Memory B cell (primary cell): ENCODE results near the gene TTLL8.

Experiments used
- ATAC-seq: fragments of 150-1000 bp; cut with Tn5 transposase; 2 replicates; pipeline ENCODE4 v1.10.0; 2021; ENCODE audit warnings: low read depth, mild to moderate bottlenecking, moderate library complexity
- DNase-seq, 2 donors: peaks; one replicate each; pipeline ENCODE4 v3.0.0; 2022; ENCODE audit warnings: low spot score in 2 of 2
- H3K27ac Mint-ChIP-seq: one replicate; pipeline ENCODE4 v1.8.0; 2022; ENCODE audit warnings: mild to moderate bottlenecking, moderate library complexity, mixed read lengths
- H3K27me3 Mint-ChIP-seq: one replicate; pipeline ENCODE4 v1.8.0; 2022; ENCODE audit warnings: mixed read lengths
- H3K36me3 Mint-ChIP-seq: one replicate; pipeline ENCODE4 v1.8.0; 2022; ENCODE audit warnings: mild to moderate bottlenecking, mixed read lengths
- H3K4me1 Mint-ChIP-seq: one replicate; pipeline ENCODE4 v1.8.0; 2022; ENCODE audit warnings: mixed read lengths
- H3K4me3 Mint-ChIP-seq: one replicate; pipeline ENCODE4 v1.8.0; 2022; ENCODE audit warnings: mild to moderate bottlenecking, moderate library complexity, mixed read lengths
- H3K9me3 Mint-ChIP-seq: one replicate; pipeline ENCODE4 v1.8.0; 2022; ENCODE audit warnings: mixed read lengths

TTLL8 gene

DNA sequence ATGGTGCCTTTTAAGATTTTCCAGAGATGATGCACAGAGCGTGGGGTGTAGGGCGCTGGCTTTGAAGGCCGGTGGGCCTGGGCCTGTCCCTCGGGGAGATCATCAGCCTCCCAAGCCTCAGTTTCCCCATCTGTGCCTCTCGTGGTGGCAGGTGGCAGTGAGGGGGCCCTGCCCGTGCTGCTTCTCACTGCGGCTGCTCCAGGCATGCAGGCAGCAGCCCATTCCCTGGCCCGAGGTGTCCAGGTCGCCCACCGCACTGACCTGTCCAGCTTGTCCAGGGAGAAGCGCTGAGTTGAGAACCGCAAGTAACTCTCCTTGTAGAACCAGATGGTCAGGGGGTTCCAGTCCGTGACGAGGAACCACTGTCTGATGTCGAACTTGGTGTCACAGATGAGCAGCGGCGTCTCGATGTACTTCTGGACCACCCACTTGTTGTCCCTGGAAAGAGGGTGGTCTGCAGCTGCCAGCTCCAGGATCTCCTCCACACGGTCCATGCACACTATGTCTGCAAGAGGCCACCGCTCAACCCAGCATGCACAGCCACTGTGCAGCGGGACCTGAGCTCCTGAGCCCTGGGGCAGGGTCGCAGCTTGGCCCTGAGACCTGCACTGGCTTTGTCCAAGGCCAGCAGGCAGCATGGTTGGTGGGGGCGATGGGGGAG is 25.0 kb downstream of the TTLL8 start:
- Mint-ChIP-seq H3K4me1 (peaks cover 4% of the 10 kb centered on the region), H3K27me3 (peaks cover 11% of the 10 kb centered on the region), H3K4me3 (no peak overlapping the region), H3K27ac (no peak overlapping the region), H3K36me3 (no peaks in the 10 kb centered on the region), H3K9me3 (no peaks in the 10 kb centered on the region)
- DNase-seq (no peak), ATAC-seq (no peak)

DNA sequence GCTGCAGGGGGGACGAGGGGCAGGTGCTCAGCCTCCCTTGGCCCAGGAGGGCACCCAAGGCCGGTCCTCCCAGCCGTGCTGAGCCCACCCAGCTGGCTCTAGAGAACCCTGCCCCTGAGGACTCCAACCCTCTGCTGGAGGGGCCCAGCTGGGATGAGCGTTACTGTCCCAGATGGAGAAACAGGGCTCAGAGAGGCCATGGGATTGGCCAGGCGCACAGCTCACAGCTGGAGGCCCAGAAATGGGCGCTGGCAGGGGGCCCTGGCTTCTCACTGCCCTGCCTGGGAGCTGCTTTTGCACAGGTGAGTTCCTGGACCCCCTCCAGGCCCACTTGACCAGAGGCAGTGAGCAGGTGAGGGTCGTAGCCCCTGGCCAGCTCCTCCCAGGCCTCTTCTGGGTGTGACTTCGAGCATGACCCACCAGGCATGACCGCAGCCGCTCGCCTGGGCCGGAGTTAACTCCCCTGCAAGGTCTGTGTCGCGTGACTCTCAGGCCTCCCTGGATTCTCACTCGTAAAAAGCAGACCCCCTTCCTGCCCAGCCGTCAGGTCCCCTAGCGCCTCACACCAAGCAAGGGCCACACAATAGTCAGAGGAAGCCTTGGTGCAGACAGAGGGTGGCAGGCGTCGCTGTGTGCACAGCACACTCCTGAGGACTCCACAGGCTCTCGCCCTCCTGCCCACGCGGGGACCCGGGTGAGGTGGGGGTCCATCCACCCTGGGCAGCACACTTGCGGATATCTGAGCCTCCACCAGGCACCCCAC is 25.8 kb downstream of the TTLL8 start:
- peaks cover 11% of the 10 kb centered on the region for H3K27me3 Mint-ChIP-seq

DNA sequence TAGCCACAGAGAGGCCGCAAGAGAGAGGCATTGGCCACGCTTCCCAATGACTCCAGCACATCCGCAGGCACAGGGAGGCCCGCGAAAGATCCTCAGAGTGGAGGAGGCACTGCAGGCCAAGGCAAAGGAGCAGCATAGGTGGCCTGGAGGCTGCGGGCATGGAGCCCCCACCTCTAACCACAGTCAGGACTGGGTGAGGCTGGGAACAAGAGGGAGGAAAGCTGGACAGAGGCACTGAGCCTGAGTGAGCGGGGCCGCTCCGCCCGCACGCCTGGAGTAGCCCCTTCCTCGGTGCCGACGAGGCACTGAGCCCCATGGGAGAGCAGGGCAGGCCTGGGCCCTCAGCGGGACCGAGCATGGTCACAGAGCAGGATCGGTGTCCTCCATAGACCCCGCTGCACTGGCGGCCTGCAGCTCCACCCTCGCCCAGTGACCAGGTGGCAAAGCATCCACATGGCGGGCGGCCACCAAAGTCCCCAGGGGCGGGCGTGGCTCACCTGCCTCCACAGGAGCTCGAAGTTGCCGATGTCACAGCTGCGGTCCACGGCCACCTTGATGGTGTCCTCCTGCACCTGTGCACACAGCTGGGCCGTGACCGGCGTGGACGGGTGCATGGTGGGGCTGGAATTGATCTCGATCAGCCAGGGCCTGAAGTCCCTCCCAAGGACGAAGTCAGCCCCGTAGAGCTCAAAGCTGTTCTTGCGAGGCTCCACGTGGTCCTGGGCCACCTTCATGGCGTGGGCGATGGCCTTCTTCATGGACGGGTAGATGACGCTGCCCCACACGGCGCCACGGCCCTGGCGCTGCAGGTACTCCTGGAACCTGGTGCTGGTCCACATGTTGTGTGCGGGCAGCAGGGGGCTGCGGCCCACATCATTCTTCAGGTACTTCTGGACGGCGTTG is 26.7 kb downstream of the TTLL8 start:
- H3K36me3 Mint-ChIP-seq: no peaks in the 10 kb centered on the region
- H3K4me1 Mint-ChIP-seq: peaks cover 4% of the 10 kb centered on the region
- DNase-seq (no peak), ATAC-seq (no peak)
- no peak overlapping the region for H3K4me3 Mint-ChIP-seq
- H3K27me3 Mint-ChIP-seq: peaks cover 11% of the 10 kb centered on the region
- no peak overlapping the region for H3K27ac Mint-ChIP-seq
- no peaks in the 10 kb centered on the region for H3K9me3 Mint-ChIP-seq

More for the DNA sequence above, 25.8 kb downstream of the TTLL8 start:
- Mint-ChIP-seq H3K36me3 (no peaks in the 10 kb centered on the region), H3K27ac (no peak overlapping the region), H3K4me1 (peaks cover 4% of the 10 kb centered on the region), H3K9me3 (no peaks in the 10 kb centered on the region), H3K4me3 (no peak overlapping the region)
- ATAC-seq (no peak), DNase-seq (no peak)

DNA sequence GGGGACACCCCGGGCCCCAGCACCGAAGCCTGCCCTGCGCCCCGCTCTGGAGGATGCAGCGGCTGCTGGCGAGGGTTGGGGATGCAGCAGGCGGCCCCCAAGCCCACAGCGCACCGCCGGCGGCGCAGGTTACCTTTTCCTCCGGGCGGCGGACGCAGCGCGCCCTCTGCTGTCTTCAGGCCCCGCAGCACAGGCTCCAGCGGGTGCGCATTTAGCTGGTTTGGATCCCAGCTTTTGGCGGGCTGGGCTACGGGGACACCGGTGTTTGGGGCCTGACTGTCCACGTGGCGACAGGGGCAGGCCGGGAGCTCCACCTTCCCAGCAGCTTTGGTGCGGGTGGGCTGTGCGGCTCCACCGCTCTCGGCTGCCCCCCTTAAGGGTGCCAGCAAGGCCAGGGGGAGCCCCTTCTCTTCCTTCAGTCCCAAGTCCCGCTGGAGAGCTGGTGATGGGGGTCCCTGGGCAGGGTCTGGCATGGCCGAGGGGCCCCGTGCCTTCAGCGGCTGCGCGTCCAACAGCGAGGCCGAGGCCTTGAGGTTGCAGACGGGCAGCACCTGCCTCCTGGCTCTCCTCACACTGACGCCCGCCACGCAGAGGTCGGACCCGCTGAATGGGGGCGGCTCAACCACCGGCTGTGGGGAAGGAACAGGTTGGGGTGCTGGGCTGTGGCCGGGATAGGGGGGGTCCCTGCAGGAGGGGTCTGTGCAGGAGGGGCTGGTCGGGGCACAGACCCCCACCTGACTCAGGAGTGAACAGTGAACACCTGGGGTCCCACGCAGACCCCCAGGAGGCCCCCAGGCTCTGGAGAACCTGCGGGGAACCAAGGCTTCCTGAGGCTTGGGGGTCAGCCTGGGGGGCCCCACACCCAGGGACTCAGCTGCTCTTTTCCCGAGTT is 27.6 kb downstream of the TTLL8 start:
- Mint-ChIP-seq H3K4me3 (peak overlapping the region; percentile 39), H3K4me1 (peaks cover 4% of the 10 kb centered on the region), H3K27me3 (peaks cover 13% of the 10 kb centered on the region), H3K9me3 (no peaks in the 10 kb centered on the region), H3K27ac (no peak overlapping the region), H3K36me3 (no peaks in the 10 kb centered on the region)
- DNase-seq: peak; percentile 82 to 86
- ATAC-seq: peak; percentile 95

DNA sequence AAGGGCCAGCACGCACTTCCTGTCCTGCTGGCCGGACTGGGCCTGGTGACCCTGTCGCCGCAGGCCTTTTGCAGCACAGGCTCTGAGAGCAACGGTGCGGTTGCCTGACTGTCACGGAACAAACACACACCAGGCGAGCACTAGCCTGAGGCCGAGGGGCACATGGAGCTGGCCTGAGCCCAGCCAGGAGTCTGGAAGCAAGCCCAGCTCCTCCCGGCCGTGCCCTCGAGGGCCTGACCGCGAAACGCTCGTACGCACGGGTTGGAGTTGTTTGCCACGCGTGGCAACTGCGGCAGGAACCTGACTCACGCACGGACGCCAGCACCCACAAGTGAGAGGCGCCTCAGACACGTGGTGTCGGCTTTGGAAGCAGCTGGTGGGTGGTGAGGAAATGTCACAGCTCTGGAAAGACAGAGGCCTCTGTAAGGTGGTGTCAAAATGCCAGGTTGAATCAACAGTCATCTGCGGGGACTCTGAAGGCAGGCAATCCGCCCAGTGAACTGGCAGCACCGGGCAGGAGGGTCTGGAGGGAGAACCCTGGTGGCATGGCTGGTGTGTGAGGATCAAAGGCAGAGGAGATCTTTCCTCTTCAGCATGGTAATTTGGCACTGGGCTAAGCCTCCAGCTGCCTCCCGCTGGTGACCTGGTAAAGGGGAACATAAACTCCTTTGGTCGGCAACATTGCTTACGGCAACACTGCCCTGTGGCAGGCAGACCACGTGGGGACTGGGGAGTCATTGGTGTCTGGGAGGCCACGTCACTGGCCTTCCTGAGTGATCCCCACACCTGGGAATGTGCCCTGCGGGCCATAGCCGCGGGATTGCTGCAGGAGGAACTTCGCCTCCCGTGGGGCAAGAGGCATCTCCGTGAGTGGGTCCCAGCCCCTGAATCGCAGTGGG is 30.2 kb downstream of the TTLL8 start:
- H3K4me3 Mint-ChIP-seq: no peak overlapping the region
- H3K9me3 Mint-ChIP-seq: peaks cover 4% of the 10 kb centered on the region
- no peak for ATAC-seq
- peaks cover 3% of the 10 kb centered on the region for H3K36me3 Mint-ChIP-seq
- no peak overlapping the region for H3K27ac Mint-ChIP-seq
- DNase-seq: no peak
- H3K4me1 Mint-ChIP-seq: peaks cover 2% of the 10 kb centered on the region
- peaks cover 10% of the 10 kb centered on the region for H3K27me3 Mint-ChIP-seq

DNA sequence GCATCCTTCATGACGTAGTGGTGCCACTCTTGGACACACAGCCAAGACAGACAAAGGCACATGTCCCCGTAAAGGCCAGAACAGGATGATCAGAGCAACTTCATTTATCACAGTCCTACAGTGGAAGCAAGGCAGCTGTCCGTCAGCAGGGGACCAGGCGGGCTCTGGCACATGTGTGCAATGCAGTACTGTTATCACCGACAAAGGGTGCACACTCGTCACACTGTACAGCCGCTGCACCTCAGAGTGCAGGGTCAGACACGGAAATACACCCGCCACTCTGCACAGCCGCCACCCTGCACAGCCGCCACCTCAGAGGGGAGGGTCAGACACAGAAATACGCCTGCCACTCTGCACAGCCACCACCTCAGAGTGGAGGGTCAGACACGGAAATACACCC is 32.1 kb downstream of the TTLL8 start:
- Mint-ChIP-seq H3K4me1 (peaks cover 2% of the 10 kb centered on the region), H3K27me3 (peaks cover 7% of the 10 kb centered on the region), H3K4me3 (no peak overlapping the region), H3K36me3 (peaks cover 3% of the 10 kb centered on the region), H3K9me3 (peaks cover 4% of the 10 kb centered on the region), H3K27ac (no peak overlapping the region)
- DNase-seq (no peak), ATAC-seq (no peak)

DNA sequence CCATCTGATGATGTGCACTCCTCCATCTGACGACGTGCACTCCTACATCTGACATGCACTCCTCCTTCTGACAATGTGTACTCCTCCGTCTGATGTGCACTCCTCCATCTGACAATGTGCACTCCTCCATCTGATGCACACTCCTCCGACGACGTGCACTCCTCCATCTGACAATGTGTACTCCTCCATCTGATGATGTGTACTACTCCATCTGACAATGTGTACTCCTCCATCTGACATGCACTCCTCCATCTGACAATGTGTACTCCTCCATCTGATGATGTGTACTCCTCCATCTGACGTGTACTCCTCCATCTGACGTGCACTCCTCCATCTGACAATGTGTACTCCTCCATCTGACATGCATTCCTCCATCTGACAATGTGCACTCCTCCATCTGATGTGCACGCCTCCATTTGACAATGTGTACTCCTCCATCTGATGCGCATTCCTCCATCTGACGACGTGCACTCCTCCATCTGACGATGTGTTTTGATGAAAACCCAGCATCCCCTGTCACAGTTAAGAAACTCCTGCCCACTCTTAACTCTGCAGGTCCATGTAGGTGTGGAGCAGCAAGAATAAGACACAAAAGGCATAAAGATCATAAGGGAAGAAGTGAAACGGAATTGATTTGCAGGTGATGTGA is 35.8 kb downstream of the TTLL8 start:
- peaks cover 8% of the 10 kb centered on the region for H3K27me3 Mint-ChIP-seq
- DNase-seq: no peak
- peaks cover 6% of the 10 kb centered on the region for H3K9me3 Mint-ChIP-seq
- peaks cover 3% of the 10 kb centered on the region for H3K36me3 Mint-ChIP-seq
- no peak for ATAC-seq
- H3K4me1 Mint-ChIP-seq: peaks cover 9% of the 10 kb centered on the region
- no peak overlapping the region for H3K27ac Mint-ChIP-seq
- no peak overlapping the region for H3K4me3 Mint-ChIP-seq

DNA sequence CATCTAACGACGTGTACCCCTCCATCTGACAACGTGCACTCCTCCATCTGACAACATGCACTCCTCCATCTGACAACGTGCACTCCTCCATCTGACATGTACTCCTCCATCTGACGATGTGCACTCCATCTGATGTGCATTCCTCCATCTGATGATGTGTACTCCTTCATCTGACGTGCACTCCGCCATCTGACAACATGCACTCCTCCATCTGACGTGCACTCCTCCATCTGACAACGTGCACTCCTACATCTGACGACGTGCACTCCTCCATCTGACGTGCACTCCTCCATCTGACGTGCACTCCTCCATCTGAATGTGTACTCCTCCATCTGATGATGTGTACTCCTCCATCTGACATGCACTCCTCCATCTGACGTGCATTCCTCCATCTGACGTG is 37.5 kb downstream of the TTLL8 start:
- Mint-ChIP-seq H3K27me3 (peaks cover 6% of the 10 kb centered on the region), H3K36me3 (peaks cover 3% of the 10 kb centered on the region), H3K27ac (no peak overlapping the region), H3K4me3 (no peak overlapping the region), H3K9me3 (peaks cover 6% of the 10 kb centered on the region), H3K4me1 (peaks cover 17% of the 10 kb centered on the region)
- no peak for ATAC-seq
- no peak for DNase-seq

DNA sequence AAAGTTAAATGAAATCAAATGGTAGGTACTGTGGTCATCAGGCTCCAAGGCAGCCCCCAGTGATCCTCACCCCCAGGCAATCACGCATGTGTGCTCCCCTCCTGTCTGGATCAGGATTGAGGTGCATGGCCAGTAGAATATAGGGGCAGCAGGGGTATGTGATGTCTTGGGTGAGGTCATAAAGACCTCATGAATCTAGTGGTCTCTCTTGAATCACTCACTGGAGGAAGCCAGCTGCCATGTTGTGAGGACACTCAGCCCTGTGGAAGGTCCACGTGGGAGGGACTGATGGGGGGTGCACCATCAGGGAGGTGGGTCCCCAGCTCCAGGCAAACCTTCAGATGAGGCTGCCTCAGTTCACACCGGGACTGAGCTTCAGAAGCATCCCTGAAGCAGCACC is 38.8 kb downstream of the TTLL8 start:
- DNase-seq: no peak
- H3K9me3 Mint-ChIP-seq: peaks cover 3% of the 10 kb centered on the region
- no peak for ATAC-seq
- H3K36me3 Mint-ChIP-seq: peaks cover under 1% of the 10 kb centered on the region
- peaks cover 20% of the 10 kb centered on the region for H3K4me1 Mint-ChIP-seq
- H3K27me3 Mint-ChIP-seq: peaks cover 3% of the 10 kb centered on the region
- H3K27ac Mint-ChIP-seq: no peak overlapping the region
- H3K4me3 Mint-ChIP-seq: no peak overlapping the region

DNA sequence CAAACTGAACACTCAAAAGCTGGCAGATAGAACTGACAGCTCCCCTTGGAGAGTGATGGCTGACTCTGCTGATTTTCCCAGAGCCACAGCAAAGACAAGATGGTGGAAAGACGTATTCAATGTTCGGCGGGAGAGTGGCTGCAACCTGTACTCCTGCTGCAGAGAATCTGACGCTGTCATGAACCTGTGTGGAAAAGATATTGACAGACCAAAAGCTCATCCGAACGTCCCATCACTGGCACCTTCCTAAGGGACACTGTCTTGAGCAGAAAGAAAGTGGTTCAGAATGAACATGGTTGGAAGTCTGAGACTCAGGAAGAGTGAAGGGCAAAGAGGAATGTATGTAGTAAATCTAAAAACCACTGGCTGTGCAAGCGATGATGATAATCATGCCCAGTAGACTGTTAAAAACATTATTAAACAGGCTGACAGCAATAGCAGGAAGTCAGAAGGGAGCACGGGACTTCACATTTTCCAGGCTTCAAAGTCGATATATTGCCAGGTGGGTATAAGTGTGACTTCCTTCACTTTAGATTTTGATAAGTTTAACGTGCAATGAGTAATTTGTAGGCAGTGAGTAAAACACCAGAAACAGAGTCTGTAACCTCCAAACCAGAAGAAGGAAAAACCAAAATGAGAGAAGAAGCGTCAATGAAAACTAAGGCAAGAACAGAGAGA is 39.4 kb downstream of the TTLL8 start:
- no peak for DNase-seq
- Mint-ChIP-seq H3K9me3 (peaks cover 1% of the 10 kb centered on the region), H3K36me3 (no peaks in the 10 kb centered on the region), H3K27ac (no peak overlapping the region), H3K4me1 (peaks cover 24% of the 10 kb centered on the region), H3K27me3 (peaks cover 1% of the 10 kb centered on the region), H3K4me3 (no peak overlapping the region)
- peak; percentile 21 for ATAC-seq

DNA sequence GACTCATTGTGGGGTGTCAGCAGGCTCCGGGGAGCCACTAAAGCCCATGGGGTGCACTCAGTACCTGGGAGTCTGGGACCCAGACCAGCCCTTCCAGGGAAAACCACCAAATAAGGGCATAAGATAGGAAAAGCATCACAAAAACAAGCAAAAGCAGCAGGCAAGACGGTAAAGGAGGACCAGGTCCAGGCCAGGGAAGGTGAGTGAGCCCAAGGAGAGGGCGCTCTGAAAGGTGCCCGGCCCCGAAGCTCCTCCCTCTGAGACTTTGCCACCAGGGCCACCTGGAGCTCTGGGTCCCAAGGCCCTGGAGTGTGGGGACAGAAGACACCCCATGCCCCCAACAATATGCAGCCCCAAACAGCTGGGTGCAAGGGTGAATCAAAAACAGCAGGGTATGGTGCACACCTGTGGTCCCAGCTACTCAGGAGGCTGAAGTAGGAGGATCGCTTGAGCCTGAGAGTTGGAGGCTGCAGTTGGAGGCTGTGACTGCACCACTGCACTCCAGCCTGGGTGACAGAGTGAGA is 40.3 kb downstream of the TTLL8 start:
- H3K4me1 Mint-ChIP-seq: peaks cover 29% of the 10 kb centered on the region
- H3K4me3 Mint-ChIP-seq: peak overlapping the region; percentile 45

More for the DNA sequence above, 40.3 kb downstream of the TTLL8 start:
- Mint-ChIP-seq H3K36me3 (no peaks in the 10 kb centered on the region), H3K27me3 (peaks cover 1% of the 10 kb centered on the region), H3K9me3 (peaks cover 1% of the 10 kb centered on the region), H3K27ac (no peak overlapping the region)
- DNase-seq: no peak
- no peak for ATAC-seq
